ENCODE results near the gene CD99.

DNA sequence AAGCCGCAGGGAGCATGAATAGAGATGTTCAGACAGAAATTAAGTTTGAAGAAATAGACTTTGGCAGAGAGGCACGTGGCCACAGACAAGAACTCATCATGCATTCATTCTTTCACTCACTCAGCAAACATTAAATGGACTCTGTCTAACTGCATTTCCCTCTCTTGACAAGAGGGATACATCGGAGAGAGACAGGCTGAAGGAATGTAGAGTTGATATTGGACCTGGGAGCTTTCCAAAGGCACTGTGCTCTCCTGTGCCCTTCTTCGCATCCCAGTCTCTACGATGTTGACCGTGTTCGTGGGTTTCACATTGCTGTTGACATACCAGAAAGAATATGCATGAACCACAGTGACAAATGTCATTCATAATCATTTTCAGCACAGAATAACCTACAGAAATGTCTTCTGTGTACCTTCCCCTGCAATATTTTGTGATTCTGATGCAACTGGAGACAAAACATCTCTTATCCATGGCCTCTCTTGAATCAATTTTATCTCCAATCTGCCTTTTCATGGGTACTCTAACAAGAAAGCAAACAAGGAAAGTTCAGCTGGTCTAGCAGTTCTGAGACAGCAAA lies 34.7 kb upstream of the CD99 start:
- TF ChIP-seq PRDM1 (tag by site-specific recombination; IDR thresholded peaks at IDR 0.05) (no peak), ZNF302 (tag by site-specific recombination; IDR thresholded peaks at IDR 0.05; ENCODE audit: low read depth) (no peak), KLF7 (tag by site-specific recombination; IDR thresholded peaks at IDR 0.05; ENCODE audit: borderline replicate concordance) (no peak), MYNN (tag by site-specific recombination; IDR thresholded peaks at IDR 0.05; ENCODE audit: borderline replicate concordance) (no peak), GLI4 (tag by site-specific recombination; IDR thresholded peaks at IDR 0.05) (no peak), ZBTB8A (tag by site-specific recombination; IDR thresholded peaks at IDR 0.05) (no peak)
- TF ChIP-seq, protein P1, sequence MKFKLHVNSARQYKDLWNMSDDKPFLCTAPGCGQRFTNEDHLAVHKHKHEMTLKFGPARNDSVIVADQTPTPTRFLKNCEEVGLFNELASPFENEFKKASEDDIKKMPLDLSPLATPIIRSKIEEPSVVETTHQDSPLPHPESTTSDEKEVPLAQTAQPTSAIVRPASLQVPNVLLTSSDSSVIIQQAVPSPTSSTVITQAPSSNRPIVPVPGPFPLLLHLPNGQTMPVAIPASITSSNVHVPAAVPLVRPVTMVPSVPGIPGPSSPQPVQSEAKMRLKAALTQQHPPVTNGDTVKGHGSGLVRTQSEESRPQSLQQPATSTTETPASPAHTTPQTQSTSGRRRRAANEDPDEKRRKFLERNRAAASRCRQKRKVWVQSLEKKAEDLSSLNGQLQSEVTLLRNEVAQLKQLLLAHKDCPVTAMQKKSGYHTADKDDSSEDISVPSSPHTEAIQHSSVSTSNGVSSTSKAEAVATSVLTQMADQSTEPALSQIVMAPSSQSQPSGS (tag by site-specific recombination; IDR thresholded peaks at IDR 0.05; ENCODE audit: low read depth), result no peak
- TF ChIP-seq, protein P2, sequence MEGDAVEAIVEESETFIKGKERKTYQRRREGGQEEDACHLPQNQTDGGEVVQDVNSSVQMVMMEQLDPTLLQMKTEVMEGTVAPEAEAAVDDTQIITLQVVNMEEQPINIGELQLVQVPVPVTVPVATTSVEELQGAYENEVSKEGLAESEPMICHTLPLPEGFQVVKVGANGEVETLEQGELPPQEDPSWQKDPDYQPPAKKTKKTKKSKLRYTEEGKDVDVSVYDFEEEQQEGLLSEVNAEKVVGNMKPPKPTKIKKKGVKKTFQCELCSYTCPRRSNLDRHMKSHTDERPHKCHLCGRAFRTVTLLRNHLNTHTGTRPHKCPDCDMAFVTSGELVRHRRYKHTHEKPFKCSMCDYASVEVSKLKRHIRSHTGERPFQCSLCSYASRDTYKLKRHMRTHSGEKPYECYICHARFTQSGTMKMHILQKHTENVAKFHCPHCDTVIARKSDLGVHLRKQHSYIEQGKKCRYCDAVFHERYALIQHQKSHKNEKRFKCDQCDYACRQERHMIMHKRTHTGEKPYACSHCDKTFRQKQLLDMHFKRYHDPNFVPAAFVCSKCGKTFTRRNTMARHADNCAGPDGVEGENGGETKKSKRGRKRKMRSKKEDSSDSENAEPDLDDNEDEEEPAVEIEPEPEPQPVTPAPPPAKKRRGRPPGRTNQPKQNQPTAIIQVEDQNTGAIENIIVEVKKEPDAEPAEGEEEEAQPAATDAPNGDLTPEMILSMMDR (tag by site-specific recombination; IDR thresholded peaks at IDR 0.05), result no peak
